Daoy (cell line): ENCODE results near the gene PDE3A. TPM values are rescaled to one million over a fixed set of nuclear protein-coding genes. Genes with fewer than 3 reads are reported as not detected.

Experiments
- DNase-seq: peaks from one replicate; pipeline ENCODE4 v3.0.0-alpha.2; 2015; ENCODE audit warnings: low read depth
- total RNA-seq: library from RNA; depleted of rRNA; stranded (reverse); fragments of >200 nt; shearing (Covaris generic); gene quantifications from 2 replicates; pipeline ENCODE4 v1.2.3, GENCODE V29; 2014

The PDE3A gene
- total RNA-seq, 1 experiment from 2014 or later = 0.17 TPM

- no peak for DNase-seq
Measured at GRCh38 chr12:20711846-20712245, 343.5 kb downstream of the PDE3A start.

- no peak for DNase-seq
Measured at GRCh38 chr12:20716037-20716436, 347.7 kb downstream of the PDE3A start.

- DNase-seq = no peak
Measured at GRCh38 chr12:20716985-20717384, 348.6 kb downstream of the PDE3A start.

GRCh38 chr12:20718294-20718693 lies 350.0 kb downstream of the PDE3A start:
- no peak for DNase-seq

- DNase-seq = no peak
Measured at GRCh38 chr12:20722142-20722541, 353.8 kb downstream of the PDE3A start.

- DNase-seq = no peak
Measured at GRCh38 chr12:20731274-20731673, 362.9 kb downstream of the PDE3A start.
